Islet precursor cell (in vitro differentiated cells): Measurements from ENCODE around the gene NACA2.
A peak's percentile ranks its signal among the peaks of the same experiment; 100 is the strongest.
"Not testable (repeated sequence)": the region's sequence is repeated elsewhere in the genome, so short reads cannot be mapped to it uniquely, and the experiment has no call there.

Experiments used
- DNase-seq: peaks from one replicate; pipeline ENCODE4 v3.0.0-alpha.2; 2018

Gene NACA2

GRCh38 chr17:61575352-61575975 lies 15.6 kb downstream of the NACA2 start:
- no peak for DNase-seq

- peak; percentile 73 for DNase-seq
Observed at GRCh38 chr17:61574542-61575351, 16.3 kb downstream of the NACA2 start.

DNA sequence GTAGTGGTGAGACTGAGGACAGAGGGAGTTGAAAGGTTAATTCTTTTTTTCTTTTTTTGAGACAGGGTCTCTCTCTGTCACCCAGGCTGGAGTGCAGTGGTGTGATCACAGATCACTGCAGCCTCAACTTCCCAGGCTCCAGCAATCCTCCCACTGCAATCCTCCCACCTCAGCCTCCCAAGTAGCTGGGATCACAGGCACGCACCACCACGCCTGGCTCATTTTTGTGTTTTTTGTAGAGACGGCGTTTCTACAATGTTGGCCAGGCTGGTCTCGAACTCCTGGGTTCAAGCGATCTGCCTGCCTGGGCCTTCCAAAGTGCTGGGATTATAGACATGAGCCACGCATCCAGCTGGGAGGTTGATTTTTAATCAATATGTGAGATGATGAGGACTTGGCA lies 18.5 kb downstream of the NACA2 start:
- not testable (repeated sequence) for DNase-seq

DNA sequence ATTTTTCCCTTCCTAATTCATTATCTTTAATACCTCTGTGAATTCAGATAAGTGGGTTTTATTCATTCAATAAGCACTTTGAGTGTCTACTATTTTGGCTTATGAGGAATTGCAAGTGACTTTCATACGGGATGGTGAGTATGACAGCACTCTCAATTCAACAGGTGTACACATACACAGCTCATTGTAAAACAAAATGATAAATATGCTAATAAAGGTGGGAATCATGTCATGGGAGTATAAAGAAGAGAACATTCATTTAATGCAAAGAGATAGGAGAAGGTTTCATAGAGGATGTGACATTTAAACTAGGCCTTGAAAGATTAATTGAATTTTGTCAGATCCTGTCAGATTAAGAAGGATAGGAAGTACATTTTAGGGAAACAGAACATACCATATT lies 19.4 kb downstream of the NACA2 start:
- no peak for DNase-seq

DNA sequence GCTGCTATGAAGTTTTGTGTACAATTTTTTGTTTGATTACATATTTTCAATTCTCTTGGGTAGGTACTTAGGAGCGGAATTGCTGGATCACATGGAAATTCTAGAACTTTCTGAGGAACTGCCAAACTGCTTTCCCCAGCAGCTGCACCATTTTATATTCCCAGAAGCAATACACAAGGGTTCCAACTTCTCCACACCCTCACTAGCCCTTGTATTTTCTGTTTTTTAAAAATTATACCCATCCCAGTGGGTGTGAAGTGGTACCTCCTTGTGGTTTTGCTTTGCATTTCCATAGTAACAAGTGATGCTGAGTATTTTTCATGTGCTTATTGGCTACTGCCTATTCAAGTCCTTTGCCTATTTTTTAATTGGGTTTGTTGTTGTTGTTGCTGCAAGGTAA lies 20.9 kb downstream of the NACA2 start:
- no peak for DNase-seq

GRCh38 chr17:61569525-61569924 lies 21.5 kb downstream of the NACA2 start:
- DNase-seq = not testable (repeated sequence)

DNA sequence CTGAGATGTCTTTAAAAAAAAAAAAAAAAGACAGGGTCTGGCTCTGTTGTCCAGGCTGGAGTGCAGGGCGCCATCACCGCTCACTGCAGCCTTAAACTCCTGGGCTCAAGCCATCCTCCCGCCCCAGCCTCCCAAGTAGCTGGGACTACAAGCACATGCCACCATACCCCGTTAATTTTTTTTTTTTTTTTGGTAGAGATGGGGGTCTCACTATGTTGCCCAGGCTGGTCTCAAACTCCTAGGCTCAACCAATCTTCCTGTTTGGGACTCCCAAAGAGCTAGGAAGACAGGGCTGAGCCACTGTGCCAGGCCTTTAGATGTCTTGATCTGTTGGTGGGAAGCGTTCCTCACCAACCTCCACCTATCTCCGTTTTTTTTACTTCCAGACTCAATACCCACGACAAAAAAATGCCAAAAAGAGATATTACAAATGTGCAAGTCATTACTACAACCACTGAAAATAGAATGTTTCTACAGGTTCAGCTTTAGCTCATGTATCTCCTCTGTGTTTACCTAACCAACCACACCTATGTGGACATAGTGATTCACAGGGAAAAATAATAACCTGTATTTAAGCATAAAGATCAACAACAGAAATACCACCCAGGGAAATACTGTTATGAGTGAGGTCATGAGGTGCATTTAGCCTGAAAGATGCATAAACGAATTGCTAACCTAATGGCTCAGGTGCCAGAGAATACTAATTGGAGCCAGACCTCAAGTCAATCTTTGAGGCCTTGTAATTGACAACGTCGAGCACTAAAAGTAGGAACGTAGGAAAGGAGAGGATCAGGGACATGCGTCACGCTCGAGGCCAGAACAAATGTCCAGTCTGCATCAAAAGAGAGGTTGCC lies 22.6 kb downstream of the NACA2 start:
- DNase-seq = no peak

DNA sequence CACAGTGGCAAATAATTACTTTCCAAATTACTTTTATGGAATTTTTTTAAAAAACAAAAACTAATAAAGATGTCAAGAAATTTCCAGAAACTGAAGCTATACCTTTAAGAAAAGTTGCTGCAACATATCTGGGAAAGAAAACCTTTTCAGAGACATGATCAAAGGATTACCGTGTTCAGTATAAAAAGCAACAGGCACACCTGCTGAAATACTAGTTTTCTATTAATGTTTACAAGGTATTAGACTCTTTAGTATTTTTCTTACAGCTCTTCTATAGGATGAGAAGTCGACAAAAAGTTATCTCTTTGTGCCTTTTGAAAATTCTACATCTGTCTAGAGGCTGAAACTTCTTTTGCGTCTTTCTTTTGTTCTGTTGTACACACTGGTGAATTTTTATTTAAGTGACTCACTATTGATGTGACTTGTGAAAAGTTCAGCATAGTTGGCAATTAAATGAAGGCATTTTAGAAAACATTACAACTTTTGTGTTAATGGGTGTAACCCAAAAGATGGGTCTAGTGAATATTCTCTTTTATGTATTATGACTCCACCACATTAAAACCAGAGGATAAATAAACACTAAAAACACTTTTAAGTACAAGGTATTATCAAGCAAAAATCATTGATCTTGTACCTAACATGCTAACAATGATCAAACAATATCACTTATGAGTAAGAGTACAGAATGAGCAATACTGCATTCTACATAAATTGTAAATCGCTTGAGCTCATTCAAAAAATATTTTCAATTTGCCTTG lies 23.8 kb downstream of the NACA2 start:
- no peak for DNase-seq

DNA sequence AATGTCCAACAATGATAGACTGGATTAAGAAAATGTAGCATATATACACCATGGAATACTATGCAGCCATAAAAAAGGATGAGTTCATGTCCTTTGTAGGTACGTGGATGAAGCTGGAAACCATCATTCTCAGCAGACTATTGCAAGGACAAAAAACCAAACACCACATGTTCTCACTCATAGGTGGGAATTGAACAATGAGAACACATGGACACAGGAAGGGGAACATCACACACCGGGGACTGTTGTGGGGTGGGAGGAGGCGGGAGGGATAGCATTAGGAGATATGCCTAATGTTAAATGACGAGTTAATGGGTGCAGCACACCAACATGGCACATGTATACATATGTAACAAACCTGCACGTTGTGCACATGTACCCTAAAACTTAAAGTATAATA lies 24.6 kb downstream of the NACA2 start:
- DNase-seq = not testable (repeated sequence)

- not testable (repeated sequence) for DNase-seq
Observed at GRCh38 chr17:61565850-61566249, 25.2 kb downstream of the NACA2 start.

- no peak for DNase-seq
Observed at GRCh38 chr17:61565213-61565612, 25.8 kb downstream of the NACA2 start.

- no peak for DNase-seq
Observed at GRCh38 chr17:61562287-61562686, 28.7 kb downstream of the NACA2 start.

DNA sequence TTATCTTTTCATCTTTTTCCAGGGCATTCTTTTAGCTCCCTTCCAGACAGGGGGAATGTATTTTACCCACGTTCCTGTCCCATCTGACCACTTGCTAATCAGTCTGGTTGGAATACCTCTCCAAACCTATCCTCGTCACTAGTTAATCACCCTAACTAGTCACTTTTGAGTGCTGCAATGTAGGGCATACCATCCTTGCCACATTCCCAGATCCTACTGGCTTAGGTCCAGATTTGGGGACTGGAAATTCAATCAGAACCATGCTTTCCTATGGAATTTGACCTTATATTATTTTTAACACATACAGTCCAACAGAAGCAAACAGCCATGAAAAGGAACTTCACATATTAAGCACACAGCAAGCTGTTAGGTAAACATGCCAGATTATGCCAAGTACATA lies 29.7 kb downstream of the NACA2 start:
- DNase-seq = no peak

DNA sequence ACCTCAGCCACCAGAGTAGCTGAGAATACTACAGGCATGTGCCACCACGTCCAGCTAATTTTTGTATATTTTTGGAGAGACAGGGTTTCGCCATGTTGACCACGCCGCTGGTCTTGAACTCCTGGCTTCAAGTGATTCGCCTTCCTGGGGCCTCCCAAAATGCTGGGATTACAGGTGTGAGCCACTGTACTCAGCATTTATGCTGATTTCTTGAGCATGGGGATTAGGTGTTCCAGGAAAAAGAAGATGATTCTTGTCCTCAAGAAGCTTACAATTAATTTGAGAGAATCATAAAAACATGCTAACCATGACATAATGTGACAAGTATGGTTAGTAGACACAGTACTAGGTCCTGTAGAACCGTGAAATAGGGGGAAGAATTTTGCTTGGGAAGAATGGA lies 30.9 kb downstream of the NACA2 start:
- DNase-seq = no peak

DNA sequence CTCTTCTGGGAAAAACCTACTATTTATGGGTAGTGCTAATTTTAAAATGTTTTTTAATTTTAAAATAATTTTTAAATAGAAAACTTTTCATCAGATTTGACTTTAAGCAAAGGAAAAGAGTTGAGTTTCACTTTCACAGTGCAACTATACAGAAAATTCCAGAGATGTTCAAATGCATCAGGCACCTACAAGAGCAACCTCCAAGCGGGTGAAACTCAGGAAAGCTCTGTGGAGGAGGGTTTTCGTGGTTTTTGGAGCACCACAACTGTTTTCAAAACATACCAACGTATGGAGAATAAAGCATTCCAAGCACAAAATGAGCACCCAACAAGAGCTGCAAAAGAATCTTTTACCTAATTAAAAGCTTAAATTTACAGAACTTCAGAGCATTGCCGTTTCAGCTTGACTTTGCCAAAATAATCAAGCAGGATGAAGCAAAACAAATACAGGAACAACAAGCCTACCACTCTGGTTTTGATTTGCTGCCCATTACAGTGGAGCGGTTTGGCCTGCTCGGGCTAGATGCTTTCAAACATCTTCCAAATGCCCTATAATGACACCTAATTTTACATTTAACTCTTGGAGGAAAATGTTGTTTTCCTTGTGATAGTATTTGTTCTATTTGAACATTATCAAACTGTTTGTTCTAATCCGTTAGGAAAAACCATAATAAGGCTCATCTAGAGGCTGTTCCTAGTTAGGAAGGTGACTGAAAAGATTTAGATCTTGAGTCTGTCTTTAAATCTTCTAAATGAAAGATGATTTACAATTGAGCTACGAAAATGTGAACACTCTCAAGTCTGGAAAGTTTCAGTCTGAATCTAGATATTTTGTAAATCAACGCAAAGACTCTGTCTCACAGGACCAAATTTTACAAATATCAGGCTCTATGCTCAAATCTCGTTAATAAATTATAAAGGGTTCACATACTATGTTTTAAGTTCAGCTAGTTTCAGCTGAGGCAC lies 34.5 kb downstream of the NACA2 start:
- no peak for DNase-seq

DNA sequence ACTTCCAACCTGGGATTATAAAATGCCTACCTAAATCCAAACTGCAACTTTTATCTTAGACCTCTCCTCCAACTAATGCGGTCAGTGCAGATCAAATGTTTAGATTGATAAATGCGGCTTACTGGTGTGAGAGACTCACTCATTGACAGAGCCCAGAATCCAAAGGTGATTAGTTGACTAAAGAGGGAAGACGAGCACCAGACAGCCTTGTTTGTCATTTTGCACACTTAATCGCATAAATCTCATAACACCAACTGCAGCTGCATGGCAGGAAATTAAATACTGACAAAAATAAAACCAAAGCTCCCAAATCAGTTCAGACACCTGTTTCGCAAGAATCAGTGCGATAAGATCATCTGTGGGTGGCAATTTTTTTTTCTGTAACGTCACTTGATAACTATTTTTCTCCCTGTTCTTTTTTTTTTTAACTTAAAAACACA lies 35.9 kb downstream of the NACA2 start:
- DNase-seq = no peak

DNA sequence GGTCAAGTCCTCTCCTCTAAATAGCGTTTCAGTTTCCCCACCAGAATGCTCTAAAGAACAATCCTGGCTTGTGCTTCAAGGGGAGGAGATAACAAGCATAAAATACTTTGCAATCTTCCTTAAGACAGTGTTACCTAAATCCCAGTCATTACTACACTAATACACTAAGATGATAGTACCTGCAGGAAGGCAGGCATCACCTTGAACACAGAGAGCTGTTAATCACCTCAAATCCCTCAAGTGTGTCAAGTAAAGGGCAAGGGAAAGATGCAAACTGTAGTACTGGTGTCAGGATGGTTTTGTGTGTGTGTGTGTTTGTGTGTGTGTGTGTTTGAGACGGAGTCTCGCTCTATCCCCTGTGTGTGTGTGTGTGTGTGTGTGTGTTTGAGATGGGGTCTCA lies 36.8 kb downstream of the NACA2 start:
- no peak for DNase-seq

DNA sequence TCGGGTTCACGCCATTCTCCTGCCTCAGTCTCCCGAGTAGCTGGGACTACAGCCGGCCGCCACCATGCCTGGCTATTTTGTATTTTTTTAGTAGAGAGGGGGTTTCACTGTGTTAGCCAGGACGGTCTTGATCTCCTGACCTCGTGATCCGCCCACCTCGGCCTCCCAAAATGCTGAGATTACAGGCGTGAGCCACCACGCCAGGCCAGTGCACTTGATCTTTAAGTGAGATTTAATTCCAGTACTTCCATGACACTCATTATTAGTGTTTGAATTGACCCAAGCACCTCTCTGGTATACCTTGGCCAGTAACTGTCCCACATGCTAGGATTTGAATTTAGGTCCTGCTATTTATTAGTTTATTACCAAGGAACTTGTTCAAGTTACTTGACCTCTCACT lies 38.5 kb downstream of the NACA2 start:
- not testable (repeated sequence) for DNase-seq

DNA sequence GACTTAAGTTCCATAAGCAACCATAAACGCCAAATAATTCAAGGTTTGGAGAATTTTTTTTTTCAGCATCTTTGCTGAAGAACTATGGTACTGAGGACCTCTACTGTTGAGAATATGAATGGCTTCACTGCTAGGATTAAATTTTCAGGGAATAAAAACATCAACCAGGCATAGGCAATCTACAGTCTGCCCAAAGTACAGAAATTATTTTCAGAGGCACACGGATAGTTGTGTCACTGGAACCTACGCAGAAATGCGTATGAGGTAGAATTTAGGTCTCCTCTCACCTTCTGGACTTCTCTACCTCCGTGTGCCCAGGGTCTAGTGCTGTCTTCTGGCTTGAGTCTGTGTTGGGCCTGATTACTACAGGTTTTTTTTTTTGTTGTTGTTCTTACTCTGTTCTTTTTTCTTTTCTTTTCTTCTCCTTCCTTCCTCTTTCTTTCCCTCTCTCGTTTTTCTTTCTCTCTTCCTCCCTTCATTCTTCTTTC lies 39.7 kb downstream of the NACA2 start:
- no peak for DNase-seq

DNA sequence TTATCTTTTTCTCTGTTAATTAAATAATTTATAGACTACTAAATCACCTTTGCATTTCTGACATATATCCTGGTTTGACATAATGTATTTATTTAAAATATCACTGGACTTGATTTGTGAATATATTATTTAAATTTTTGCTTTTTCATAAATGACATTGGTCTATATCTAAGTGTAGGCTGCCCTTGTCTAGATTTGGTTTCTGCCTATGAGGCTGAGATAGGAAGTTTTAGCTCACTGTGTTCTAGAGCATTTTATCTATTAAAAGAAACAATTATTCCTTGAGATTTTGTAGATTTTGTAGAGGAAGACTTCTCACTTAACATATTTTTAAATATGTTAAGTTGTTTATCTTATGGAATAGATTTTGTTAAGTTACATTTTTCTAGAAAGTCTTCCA lies 43.9 kb downstream of the NACA2 start:
- no peak for DNase-seq

- DNase-seq = no peak
Observed at GRCh38 chr17:61545335-61545938, 45.6 kb downstream of the NACA2 start.
